ENCODE data around the gene IFITM2. TPM values are rescaled to one million over a fixed set of nuclear protein-coding genes. Genes with fewer than 3 reads are reported as not detected.

The IFITM2 gene
- total RNA-seq, 4 donors from 2014 or later, result 83.2 to 318 (median 92.9) TPM

- WGBS, 2 donors, result 93 to 96% methylated on average over 4 of the region's 4 CpGs
- intact Hi-C loops (cut with DNase I), result loop anchor here (5.0 kb wide), 1 partner anchor 50 kb away; the partner anchor contains the start of gene IFITM2
Measured at GRCh38 chr11:357582-357981, 50.0 kb downstream of the IFITM2 start.

GRCh38 chr11:358129-358800 is 50.6 kb downstream of the IFITM2 start:
- H3K36me3 ChIP-seq, result no peaks in the 10 kb centered on the region
- 59 to 62% methylated on average over 34 of the region's 34 CpGs for WGBS, 2 donors
- TF ChIP-seq POLR2A (IDR thresholded peaks at IDR 0.05), result no peak
- no peak for TF ChIP-seq CTCF (IDR thresholded peaks at IDR 0.05)
- intact Hi-C loops (cut with DNase I), result loop anchor here (5.0 kb wide), 1 partner anchor 51 kb away; the partner anchor contains the start of gene IFITM2
- no peaks in the 10 kb centered on the region for H3K9me3 ChIP-seq
- no peaks in the 10 kb centered on the region for H3K27me3 ChIP-seq
- no peak for DNase-seq
- H3K27ac ChIP-seq, result no peak overlapping the region
- H3K4me3 ChIP-seq (replicated peaks in 1 of 3), result no peak overlapping the region
- peaks cover 19 to 20% of the 10 kb centered on the region in 2 donors for H3K4me1 ChIP-seq

More at GRCh38 chr11:357582-357981, 50.0 kb downstream of the IFITM2 start:
- Histone ChIP-seq H3K4me3 (replicated peaks in 1 of 3) (no peak overlapping the region), H3K27me3 (no peaks in the 10 kb centered on the region), H3K36me3 (no peaks in the 10 kb centered on the region), H3K4me1 (peaks cover 24 to 27% of the 10 kb centered on the region in 2 donors), H3K9me3 (no peaks in the 10 kb centered on the region), H3K27ac (no peak overlapping the region)
- no peak for DNase-seq
- TF ChIP-seq CTCF (IDR thresholded peaks at IDR 0.05), result no peak
- no peak for TF ChIP-seq POLR2A (IDR thresholded peaks at IDR 0.05)

Small RNAs within 50 kb of the gene (small RNA-seq; reads per million reads assigned to genes)
- not detected for gene AC136475.6

Other genes starting within 250 kb of the IFITM2 start
- not detected for gene SCGB1C1, start 114.7 kb upstream of the IFITM2 start, total RNA-seq
- 10 to 100 TPM; 22.2 to 39.5 (median 33.8) TPM for gene BET1L, start 100.4 kb upstream of the IFITM2 start, total RNA-seq
- 100 to 1,000 TPM in 2 of 4 donors, 10 to 100 TPM in 2; 65.8 to 128 (median 99.8) TPM for gene RIC8A, start 100.1 kb upstream of the IFITM2 start, total RNA-seq
- gene SIRT3, start 71.5 kb upstream of the IFITM2 start, total RNA-seq, result 10 to 100 TPM; 14.3 to 21.2 (median 17.0) TPM
- 100 to 1,000 TPM in 1 of 4 donors, 10 to 100 TPM in 3; 64.7 to 111 (median 77.7) TPM for gene PSMD13, start 70.8 kb upstream of the IFITM2 start, total RNA-seq
- gene NLRP6, start 29.4 kb upstream of the IFITM2 start, total RNA-seq, result under 1 TPM; 0.13 to 0.73 (median 0.28) TPM
- 10 to 100 TPM; 21.8 to 43.3 (median 32.7) TPM for gene PGGHG, start 18.7 kb upstream of the IFITM2 start, total RNA-seq
- not detected for gene IFITM5, start 8.3 kb upstream of the IFITM2 start, total RNA-seq
- gene IFITM1, start 6.2 kb downstream of the IFITM2 start, total RNA-seq, result 100 to 1,000 TPM in 3 of 4 donors, 10 to 100 TPM in 1; 94.3 to 163 (median 103) TPM
- 100 to 1,000 TPM; 140 to 300 (median 178) TPM for gene IFITM3, start 13.0 kb downstream of the IFITM2 start, total RNA-seq
- gene B4GALNT4, start 61.7 kb downstream of the IFITM2 start, total RNA-seq, result 1 to 10 TPM in 1 of 4 donors, under 1 TPM in 1, not detected in 2; 0.98 to 1.2 TPM
- 10 to 100 TPM; 30.4 to 58.4 (median 46.9) TPM for gene PKP3, start 86.4 kb downstream of the IFITM2 start, total RNA-seq
- gene SIGIRR, start 107.2 kb downstream of the IFITM2 start, total RNA-seq, result 10 to 100 TPM; 46.0 to 69.6 (median 47.8) TPM
- 1 to 10 TPM; 3.7 to 6.4 (median 4.7) TPM for gene ANO9, start 134.2 kb downstream of the IFITM2 start, total RNA-seq
- gene PTDSS2, start 142.5 kb downstream of the IFITM2 start, total RNA-seq, result 10 to 100 TPM; 40.8 to 69.9 (median 41.7) TPM
- 100 to 1,000 TPM; 191 to 259 (median 231) TPM for gene RNH1, start 199.4 kb downstream of the IFITM2 start, total RNA-seq
- gene HRAS, start 227.8 kb downstream of the IFITM2 start, total RNA-seq, result 10 to 100 TPM; 16.9 to 41.3 (median 29.9) TPM
- gene LRRC56, start 229.7 kb downstream of the IFITM2 start, total RNA-seq, result 1 to 10 TPM; 1.7 to 2.6 (median 2.3) TPM

Data from thyroid gland (tissue), 4 donors.